D341Med (cell line): Measurements from ENCODE around the gene TAF15.

Experiments
- DNase-seq: peaks from one replicate; pipeline ENCODE4 v3.0.0; 2012; ENCODE audit warnings: low spot score

The TAF15 gene

GRCh38 chr17:35872196-35872980 is 63.1 kb downstream of the TAF15 start:
- no peak for DNase-seq

- DNase-seq, result no peak
Observed at GRCh38 chr17:35875072-35875799, 66.0 kb downstream of the TAF15 start.

GRCh38 chr17:35875800-35876139 is 66.5 kb downstream of the TAF15 start:
- DNase-seq, result no peak

- DNase-seq, result no peak
Observed at GRCh38 chr17:35876534-35876933, 67.2 kb downstream of the TAF15 start.

GRCh38 chr17:35877345-35878029 is 68.2 kb downstream of the TAF15 start:
- DNase-seq, result no peak

- DNase-seq, result no peak
Observed at GRCh38 chr17:35878361-35878760, 69.1 kb downstream of the TAF15 start.

GRCh38 chr17:35879773-35880654 is 70.7 kb downstream of the TAF15 start, which contains the start of gene CCL5:
Gene CCL5, minus strand, starts transcription at chr17:35880360.
- DNase-seq, result no peak

- DNase-seq, result no peak
Observed at GRCh38 chr17:35889241-35889640, 80.0 kb downstream of the TAF15 start.

GRCh38 chr17:35889818-35890773 is 80.8 kb downstream of the TAF15 start:
- no peak for DNase-seq

- no peak for DNase-seq
Observed at GRCh38 chr17:35890774-35891155, 81.5 kb downstream of the TAF15 start.

- DNase-seq, result no peak
Observed at GRCh38 chr17:35891269-35891668, 82.0 kb downstream of the TAF15 start.

GRCh38 chr17:35892091-35893035 is 83.1 kb downstream of the TAF15 start:
- no peak for DNase-seq

- DNase-seq, result no peak
Observed at GRCh38 chr17:35893751-35894150, 84.5 kb downstream of the TAF15 start.

- no peak for DNase-seq
Observed at GRCh38 chr17:35894206-35894605, 84.9 kb downstream of the TAF15 start.

GRCh38 chr17:35895636-35896587 is 86.6 kb downstream of the TAF15 start:
- no peak for DNase-seq
